ENCODE results near the gene POGZ. TPM values are rescaled to one million over a fixed set of nuclear protein-coding genes. Genes with fewer than 3 reads are reported as not detected.
"Not testable (repeated sequence)": the region's sequence is repeated elsewhere in the genome, so short reads cannot be mapped to it uniquely, and the experiment has no call there.

POGZ gene
- polyA plus RNA-seq, 1 donor = 162 TPM

DNA sequence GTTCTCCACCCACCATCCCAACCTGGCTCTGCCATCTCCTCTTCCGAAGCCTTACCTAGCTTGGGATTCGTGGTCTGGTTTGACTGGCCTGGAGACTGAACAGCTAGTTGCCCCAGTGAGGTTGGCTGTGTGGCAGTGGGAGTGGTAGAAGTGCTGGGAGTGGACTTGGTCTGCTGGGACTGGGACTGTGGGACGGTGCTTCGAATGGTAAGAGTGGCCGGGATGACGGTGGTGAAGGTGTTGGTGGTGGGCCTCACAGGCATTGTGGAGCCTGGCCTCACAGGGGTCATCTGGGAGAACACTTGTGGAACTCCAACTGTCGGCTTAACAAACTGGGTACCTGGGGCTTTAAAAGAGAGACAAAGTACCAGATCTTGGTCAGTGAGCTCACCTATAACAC is 31.2 kb downstream of the POGZ start:
- no peak for DNase-seq

DNA sequence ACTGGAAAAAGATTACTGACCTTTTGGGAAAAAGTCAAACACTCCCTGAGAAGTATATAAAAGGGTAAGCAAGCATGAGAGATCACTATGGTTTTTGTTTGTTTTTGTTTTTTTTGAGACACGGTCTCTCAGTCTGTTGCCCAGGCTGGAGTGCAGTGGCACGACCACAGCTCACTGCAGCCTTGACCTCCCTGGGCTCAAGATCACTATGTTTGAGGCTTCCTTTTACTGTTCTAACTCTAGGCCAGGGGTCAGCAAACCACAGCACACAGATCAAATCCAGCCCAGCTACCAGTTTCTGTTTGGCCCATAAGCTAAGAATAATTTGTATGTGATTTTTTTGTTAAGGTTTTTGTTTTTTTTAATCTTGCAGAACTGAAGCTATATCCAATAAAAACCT is 34.2 kb downstream of the POGZ start:
- no peak for DNase-seq

DNA sequence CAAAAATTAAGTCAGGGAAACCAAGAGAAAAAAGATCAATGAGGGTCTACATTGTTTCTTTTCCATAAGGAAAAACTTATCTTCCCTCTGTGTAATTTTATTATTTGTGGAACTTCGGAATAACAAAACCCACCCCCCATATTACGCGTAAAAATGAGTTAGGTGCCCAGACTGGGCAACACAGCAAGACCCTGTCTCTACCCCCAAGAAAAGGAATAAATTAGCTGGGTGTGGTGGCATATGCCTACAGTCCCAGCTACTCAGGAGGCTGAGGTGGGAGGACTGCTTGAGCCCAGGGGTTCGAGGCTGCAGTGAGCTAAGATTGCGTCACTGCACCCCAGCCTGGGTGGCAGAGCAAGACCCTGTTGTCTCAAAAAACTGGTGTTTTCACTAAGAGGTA is 39.5 kb downstream of the POGZ start:
- DNase-seq = no peak

DNA sequence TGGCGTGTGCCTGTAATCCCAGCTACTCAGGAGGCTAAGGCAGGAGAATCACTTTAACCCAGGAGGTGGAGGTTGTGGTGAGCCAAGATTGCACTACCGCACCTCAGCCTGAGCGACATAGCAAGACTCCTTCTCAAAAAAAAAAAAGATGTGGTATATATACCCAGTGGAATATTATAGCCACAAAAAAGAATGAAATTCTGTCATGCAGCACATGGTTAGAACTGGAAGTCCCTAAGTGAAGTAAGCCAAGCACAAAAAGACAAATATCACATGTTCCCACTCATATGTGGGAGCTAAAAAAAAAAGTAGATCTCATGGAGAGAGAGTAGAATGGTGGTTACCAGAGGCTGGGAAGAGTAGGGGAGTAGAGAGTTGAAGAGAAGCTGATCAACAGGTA is 41.2 kb downstream of the POGZ start:
- no peak for DNase-seq

DNA sequence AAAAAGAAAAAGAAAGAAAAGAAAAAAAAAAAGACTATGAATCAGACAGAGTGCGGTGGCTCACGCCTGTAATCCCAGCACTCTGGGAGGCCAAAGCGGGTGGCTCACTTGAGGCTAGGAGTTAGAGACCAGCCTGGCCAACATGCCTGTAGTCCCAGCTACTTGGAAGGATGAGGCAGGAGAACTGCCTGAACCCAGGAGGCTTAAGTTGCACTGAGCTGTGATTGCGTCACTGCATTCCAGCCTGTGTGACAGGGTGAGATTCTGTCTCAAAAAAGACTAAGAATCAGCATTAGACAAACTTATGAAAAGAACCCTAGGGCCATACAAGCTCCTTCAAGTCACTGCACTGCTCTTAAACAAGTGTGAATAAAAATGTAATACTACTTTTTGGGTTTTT is 43.1 kb downstream of the POGZ start:
- DNase-seq = no peak

DNA sequence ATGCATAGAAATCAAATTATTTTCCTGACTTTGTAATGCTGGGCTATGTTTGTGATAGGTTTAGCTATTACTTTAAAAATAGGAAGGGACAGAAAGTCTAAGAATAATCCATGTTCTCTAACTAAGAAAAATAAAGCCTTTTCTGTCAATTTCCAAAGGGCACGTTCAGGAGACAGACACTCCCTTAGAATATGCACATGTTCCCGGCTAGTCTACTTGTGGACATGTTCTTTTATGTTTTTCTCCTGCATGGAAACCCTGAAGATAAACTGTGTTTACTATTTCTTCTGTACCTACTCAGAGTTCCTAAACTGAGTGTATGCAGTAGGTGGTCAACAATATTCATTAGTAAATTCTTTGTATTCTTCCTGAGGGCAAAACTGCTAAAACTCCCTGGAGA is 47.4 kb downstream of the POGZ start:
- DNase-seq = no peak

DNA sequence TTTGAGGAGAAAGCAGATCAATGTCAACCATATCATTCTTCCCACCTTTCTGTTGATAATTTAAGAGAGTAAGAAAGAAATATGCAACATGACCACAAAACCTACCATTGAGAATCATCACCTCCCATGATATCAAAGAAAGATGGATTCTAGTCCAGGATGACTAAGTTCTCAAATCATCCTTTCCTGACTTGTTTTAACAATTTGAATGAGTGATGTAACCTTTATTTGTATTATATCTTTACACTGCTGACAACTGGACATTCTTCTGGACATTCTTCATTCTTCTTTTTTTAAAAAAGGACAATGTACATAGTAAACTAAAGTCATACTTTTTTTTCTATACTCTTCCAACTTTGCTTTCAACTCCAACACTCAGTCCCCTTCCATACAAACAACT is 50.4 kb downstream of the POGZ start:
- DNase-seq = no peak

DNA sequence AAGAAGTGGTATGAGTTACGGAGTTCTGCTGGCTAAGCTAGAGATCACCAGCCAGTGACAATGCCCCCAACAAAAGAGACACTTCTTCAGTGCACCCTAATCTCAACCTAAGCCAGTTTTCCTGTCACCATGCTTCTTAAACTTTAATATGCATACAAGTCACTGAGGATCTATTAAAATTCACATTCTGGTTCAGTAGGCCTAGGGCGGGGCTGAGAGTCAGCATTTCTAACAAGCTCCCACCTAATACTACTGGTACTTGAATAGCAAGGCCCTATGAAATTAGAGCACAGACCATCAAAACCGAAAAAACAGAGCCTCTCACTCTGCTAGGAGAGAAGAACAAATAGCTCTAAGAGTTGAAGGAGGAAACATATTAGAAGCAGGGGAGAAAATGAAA is 52.0 kb downstream of the POGZ start:
- no peak for DNase-seq

DNA sequence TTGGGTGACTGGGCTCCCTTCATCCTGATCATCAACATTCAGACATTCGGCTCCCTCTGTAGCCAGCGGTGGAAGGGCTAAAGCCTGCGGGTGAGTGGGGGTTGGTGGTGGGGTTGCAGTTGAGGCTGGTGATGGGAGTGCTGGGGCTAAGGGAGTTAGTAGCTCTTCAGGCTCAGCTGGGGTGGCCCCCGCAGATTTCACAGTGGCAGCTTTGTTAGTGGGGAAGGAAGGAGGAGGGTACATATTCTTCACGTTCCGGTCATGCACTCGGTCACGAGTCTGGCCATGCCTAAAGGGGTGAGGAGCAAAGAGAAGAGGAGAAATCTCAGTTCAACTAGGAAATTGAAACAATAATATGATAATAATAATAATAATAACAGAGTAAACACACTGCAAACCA is 53.1 kb downstream of the POGZ start:
- DNase-seq = no peak

DNA sequence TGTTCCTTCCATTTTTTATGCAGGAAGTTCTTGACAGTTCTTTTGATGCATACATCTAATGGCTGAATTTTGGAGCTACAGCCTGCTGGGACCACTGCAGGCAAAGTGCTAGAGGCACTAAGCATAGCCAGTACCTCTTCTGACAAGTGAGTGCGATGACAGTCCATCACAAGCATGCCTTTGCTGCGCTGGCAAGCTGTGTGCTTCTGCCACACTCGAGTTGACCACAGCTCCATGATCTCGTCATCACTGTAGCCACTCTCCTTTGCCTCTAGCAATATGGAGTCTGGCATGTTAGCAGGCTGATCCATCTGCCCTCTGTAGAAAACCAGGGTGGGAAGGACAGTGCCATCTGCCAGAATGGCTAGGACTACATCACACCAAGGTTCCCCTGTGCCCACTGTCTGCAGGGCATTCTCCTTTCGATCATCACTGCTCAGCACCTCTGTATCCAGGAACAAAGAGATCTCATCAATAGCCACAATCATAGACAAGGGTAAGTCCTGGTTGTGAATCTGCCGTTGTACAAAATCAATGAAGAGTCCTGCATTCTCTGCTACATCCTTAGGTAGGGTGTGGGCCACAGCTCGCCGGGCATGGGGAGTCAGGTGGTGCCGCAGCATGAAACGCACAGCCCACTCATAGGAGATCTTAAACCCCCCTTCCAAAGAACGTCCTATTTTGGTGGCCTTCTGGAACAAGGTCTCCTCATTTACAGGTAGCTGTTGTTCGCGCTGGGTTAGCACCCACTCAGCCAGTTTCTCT is 53.9 kb downstream of the POGZ start:
- DNase-seq = no peak

DNA sequence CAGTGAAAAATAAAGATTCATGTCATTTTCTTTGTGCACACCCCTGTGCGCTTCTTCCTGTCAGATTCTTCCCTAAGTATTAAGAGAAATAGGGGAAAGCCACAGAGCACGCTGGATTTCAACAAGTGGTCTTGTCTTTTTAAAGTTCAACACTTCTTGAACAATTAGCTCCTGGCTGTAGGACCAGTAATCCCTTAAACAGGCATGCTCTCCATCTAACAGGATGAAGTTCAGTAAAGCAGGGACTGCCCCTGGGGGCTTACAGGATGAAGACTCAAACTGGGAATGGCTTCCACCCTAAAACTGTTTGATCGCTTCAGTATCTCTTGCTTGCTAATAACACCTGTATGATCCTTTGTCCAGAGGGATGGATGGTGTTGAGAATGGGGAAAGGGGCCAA is 55.7 kb downstream of the POGZ start:
- DNase-seq = no peak

DNA sequence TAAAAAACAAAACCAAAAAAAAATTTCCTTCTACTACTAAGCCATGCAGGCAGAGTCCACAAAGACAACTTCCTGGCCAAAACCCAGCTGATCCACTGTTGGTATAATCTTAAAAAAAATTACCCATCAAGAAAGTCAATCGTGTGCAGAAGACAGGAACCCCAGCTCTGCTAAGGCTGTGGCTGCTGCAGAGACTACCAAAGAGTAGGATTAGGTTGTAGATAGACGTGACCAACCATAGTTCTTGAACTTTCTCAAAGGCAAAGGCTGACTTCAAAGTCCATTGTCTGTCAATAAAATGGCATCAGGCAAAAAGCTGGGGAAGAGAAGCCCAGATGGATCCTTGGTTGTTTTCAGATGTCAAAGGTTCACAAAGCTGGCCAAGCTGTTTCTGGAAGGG is 56.5 kb downstream of the POGZ start:
- DNase-seq = no peak

DNA sequence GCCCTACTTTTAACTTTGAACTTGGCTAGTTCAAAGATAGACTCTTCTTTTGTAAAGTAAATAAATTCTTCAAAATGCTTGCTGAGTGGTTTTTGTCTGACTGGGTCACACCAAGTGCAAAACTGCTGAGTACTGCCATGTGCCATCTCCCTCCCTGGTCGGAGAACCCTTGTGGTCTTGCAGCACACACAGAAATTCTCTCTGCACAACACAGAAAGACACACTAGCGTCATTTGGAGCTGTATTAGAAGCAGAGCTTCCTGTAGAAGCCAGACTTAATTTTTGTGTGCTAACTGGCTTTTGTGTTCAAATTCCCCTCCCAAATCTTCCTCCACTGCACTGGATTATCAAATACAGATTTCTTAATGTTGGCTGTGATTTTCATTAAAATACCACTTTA is 57.4 kb downstream of the POGZ start:
- DNase-seq = no peak

DNA sequence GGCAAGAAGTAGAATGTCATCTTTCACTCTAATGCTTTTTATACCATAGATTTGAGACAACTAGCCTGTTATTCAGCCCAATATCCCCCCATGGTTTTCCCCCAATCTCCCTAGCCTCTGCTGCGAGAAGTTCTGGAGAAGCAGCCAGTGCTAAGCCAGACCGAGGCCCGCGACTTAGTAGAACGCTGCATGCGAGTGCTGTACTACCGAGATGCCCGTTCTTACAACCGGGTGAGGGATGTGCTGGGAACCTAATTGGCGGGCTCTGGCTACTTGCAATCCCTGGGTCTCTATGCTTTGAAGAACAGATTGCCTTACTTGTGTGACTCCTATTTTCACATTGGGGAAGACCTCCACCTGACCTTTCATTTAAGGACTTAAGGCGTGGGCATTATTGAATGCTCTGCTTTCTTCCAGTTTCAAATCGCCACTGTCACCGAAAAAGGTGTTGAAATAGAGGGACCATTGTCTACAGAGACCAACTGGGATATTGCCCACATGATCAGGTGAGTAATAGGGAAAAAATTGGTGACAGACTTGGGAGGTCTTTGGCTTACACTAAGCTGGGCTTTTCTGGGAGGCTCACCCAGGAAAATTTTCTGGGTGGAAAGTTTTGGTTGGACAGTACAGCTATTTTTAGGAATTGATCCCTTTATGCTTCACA is 58.0 kb downstream of the POGZ start:
- DNase-seq = no peak

DNA sequence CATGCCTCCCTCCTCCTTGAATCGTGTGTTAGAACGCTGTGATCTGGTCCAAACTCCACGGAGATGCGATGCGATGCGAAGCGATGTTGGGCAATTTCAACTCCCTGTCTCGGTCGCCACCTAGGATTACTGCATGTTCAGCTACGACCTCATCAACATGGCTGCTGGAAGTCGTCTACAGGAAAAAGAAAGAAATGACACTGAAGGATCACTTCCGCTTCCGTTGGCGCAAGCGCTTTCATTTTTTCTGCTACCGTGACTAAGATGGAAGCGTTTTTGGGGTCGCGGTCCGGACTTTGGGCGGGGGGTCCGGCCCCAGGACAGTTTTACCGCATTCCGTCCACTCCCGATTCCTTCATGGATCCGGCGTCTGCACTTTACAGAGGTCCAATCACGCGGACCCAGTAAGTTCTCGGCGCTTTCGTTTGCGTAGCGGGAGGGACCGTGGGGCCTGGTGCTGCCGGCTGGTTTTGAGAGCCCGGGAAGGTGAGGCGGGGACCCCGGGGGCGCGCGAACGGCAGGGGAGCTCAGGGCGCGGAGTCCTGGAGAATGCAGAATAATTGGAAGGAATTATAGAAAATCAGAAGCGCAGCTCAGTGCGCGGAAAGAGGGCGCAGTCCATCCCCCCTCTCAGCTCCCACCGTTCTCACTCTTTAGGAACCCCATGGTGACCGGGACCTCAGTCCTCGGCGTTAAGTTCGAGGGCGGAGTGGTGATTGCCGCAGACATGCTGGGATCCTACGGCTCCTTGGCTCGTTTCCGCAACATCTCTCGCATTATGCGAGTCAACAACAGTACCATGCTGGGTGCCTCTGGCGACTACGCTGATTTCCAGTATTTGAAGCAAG is 59.7 kb downstream of the POGZ start, which contains the start of gene PSMB4:
Gene PSMB4 (plus strand): TSS at position 250 of the 848 bp plus-strand sequence. CDS start 15 bp downstream, at position 265.
- peak; percentile 95 for DNase-seq

DNA sequence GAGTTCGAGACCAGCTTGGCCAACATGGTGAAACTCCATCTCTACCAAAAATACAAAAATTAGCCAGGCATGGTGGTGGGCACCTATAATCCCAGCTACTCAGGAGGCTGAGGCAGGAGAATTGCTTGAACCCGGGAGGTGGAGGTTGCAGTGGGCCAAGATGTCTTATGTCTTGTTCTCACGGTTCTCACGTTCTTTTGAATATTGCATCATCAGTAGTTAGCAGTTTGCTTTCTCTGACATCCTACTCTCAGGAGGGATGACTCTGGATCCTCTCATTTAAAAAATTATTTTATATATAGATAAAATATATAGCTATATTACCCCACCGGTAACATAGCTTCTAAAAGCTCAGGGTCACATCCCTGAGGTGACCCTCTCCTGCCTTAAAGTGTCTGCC is 63.0 kb downstream of the POGZ start:
- DNase-seq = not testable (repeated sequence)

DNA sequence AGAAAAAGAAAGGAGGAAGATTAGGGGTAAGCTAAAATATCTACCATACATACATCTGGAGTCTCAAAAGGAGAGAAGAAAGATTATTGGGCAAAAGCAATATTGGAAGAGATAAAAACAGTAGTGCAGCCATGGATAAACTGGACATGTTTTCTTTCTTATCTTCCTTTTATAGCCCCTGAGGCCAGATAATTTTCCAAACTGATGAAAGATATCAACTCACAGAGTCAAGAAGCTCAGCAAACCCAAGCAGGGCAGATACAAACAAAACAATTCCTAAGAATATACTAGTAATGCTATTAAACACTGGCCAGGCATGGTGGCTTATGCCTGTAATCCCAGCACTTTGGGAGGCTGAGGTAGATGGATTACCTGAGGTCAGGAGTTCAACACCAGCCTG is 65.7 kb downstream of the POGZ start:
- no peak for DNase-seq

DNA sequence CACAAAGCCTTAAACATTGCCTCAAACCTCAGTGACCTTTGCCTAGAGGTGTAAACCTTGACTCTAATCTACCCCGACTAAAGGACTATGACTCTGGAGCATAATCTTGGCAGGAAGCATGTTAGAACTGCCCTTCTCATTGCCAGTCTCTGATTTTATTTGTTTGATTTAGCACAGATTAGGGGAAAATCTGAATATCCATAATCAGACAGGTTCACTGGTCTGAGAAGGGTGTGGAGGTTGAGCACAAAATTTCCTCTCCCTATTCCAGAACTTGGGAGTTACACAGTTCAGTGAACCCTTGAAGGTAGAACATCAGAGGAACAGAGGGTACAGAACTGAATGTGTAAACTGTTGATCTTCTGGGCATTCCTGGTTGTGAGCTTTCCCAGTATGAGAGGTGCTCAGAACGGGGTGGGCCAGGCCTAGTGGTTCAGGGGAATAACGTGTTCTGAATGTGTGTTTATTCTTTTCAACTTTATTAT is 68.2 kb downstream of the POGZ start:
- no peak for DNase-seq

DNA sequence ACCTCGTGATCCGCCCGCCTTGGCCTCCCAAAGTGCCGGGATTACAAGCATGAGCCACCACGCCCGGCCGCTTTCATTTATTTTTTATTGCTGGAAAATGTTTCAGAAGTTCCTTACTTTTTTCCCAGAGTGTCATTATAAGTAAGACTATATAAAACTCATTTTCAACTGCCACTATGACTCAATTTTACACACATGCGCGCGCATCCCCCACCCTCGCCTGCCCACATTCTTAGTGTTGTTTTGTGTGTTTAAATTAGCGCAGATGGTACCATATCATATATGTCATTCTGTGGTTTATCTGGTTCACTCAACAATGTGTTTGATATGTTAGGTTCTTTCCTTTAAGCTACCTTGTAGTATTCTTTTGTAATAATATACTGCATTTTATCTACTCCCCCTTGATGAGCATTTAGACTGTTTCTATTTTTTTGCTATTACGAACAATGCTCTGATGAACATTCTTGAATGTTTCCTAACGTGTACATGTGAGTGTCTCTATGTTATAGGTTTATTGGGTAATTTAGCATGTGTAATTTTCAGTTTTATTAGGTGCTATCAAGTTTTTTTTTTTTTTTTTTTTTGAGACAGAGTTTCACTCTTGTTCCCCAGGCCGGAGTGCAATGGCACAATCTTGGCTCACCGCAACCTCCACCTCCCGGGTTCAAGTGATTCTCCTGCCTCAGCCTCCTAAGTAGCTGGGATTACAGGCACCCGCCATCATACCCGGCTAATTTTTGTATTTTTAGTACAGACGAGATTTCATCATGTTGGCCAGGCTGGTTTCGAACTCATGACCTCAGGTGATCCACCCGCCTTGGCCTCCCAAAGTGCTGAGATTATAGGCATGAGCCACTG is 68.8 kb downstream of the POGZ start:
- not testable (repeated sequence) for DNase-seq

DNA sequence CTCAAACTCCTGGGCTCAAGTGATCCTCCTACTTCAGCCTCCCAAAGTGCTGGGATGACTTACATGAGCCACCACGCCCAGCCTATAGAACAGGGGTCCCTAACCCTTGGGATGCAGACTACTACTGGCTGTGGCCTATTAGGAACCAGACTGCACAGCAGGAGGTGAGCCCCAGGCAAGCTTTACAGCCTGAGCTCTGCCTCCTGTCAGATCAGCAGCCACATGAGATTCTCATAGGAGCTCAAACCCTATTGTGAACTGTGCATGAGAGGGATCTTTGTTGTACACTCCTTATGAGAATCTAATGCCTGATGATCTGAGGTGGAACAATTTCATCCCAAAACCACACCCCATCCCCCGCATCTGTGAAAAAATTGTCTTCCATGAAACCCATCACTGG is 73.3 kb downstream of the POGZ start:
- DNase-seq = no peak

DNA sequence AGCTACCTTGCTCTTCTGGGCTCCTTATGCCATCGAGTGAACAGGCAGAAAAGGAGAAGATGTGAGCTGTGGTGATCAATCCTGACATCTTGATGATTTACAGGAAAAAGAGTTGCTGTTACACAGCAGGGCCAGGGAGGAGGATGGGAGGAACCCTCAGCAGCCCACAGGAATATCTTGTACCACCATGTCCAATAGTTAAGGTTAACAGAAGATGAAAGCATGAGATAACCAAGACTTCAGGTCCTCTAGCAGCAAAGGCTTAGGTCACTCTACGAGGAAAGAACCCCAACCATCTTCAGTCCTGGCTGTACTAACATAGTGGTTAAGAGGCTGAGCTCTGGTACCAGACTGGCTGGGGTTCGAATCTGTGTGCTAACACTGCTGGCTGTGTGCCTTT is 74.7 kb downstream of the POGZ start:
- no peak for DNase-seq
